ENCODE data around the gene FCRL6.

FCRL6 gene

GRCh38 chr1:159829822-159830465, 27.8 kb downstream of the FCRL6 start:
- H3K4me3 ChIP-seq (ENCODE audit: low read length): no peak overlapping the region
- no peak for DNase-seq (ENCODE audit: low read depth, low spot score)

DNA sequence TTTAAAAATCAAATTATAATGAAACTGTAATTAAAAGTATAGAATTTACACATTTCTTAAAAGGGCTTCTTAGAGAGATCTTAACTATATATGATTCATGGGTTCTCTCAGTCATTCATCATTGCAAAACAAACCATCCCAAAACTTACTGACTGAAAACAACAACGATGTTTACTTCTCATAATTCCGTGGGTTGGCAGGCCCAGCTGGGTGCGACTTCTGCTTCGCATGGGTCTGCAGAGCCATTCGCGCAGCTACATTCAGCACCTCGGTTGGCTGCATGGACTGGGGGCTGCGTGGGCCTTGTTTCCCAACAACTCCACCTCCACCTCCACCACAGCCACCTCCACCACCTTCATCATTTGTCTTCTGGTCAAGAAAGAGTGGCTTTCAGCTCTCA, 28.6 kb downstream of the FCRL6 start:
- DNase-seq (ENCODE audit: low read depth, low spot score): no peak
- no peak overlapping the region for H3K4me3 ChIP-seq (ENCODE audit: low read length)

GRCh38 chr1:159831412-159832141, 29.4 kb downstream of the FCRL6 start:
- no peak for DNase-seq (ENCODE audit: low read depth, low spot score)
- no peak overlapping the region for H3K4me3 ChIP-seq (ENCODE audit: low read length)

DNA sequence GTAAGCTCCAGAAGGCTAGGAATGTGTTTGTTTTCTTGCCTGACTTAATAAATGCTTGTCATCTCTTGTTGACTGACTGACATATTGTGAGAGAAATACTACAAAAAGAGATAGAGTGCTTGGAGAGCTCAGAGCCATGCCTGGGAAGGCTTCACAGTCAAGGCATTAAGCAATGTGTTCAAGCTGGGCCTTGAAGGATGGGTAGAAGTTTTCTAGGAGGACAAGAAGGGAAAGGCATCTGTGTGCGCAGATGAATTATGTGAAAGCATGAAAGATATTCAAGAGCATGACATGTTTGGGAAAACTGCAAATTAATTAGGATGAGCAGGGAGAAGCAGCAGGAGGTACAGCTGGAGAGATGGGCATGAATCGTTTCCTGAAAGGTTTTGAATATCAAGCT, 30.1 kb downstream of the FCRL6 start:
- no peak for DNase-seq (ENCODE audit: low read depth, low spot score)

GRCh38 chr1:159835356-159835755, 33.2 kb downstream of the FCRL6 start:
- no peak overlapping the region for H3K4me3 ChIP-seq (ENCODE audit: low read length)
- DNase-seq (ENCODE audit: low read depth, low spot score): no peak

More for the DNA sequence above, 30.1 kb downstream of the FCRL6 start:
- no peak overlapping the region for H3K4me3 ChIP-seq (ENCODE audit: low read length)

DNA sequence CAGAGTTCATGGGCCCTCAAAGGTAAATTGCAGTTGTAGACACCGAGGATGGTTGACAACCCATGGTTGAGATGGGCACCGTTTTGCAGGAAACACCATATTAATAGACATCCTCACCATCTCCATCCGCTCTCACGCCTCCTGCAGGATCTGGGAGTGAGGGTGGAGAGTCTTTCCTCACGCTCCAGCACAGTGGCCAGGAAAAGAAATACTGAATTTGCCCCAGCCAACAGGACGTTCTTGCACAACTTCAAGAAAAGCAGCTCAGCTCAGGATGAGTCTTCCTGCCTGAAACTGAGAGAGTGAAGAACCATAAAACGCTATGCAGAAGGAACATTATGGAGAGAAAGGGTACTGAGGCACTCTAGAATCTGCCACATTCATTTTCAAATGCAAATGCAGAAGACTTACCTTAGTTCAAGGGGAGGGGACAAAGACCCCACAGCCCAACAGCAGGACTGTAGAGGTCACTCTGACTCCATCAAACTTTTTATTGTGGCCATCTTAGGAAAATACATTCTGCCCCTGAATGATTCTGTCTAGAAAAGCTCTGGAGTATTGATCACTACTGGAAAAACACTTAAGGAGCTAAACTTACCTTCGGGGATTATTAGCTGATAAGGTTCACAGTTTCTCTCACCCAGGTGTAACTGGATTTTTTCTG, 33.8 kb downstream of the FCRL6 start:
- DNase-seq (ENCODE audit: low read depth, low spot score): no peak
- no peak overlapping the region for H3K4me3 ChIP-seq (ENCODE audit: low read length)

GRCh38 chr1:159838715-159839114, 36.6 kb downstream of the FCRL6 start:
- DNase-seq (ENCODE audit: low read depth, low spot score): no peak
- no peak overlapping the region for H3K4me3 ChIP-seq (ENCODE audit: low read length)

DNA sequence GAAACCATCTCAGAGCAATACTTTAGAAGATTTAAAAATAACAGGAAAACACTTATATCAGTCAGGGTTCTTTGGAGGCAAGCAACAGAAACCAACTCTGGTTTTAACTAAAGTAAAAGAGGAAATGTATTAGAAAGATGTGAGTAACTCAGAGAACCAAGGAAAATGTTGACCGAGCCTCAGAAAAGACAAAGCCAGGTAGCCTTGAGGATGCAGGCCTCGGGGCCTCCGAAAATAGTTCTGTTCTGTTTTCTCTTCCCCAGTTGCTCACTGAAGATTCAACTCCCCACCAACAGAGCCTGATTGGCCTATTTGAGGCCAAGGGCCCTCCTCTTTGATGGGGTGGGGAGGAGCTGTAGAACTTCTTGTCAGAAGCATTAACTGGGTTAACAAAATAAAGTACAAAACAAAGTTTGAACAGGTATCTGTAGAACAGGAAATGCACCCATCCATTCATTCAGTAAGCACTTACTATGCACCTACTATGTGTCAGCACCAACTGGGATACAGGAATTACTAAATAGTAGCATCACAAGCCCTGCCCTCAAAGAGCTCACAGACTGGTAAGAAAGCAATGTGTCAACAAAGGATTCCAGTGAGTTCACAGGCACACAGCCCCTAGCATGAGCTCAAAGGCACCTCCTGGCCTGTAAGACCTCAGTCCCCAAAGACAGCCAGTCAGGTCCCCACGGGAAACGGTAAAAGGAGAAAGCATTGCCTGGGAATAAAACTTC, 37.1 kb downstream of the FCRL6 start:
- no peak overlapping the region for H3K4me3 ChIP-seq (ENCODE audit: low read length)
- DNase-seq (ENCODE audit: low read depth, low spot score): no peak

DNA sequence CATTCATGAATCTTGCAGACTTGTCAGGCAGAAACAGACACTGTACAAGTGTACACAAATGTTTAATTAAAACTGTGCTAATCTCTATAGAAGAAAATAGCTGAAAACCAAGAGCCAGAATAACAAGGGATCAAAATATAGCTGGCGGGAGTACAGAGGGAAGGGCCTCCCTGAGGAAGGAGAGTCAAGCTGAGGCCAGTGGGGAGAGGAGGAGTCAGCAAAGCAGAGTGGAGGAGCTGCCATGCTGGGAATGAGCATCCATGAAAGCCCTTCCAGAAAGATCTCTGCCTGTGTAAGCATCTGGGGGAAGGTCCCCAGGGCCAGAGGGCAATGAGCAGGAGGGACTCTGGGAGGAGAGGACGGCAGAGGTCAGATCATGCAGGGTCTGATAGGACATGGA, 39.6 kb downstream of the FCRL6 start:
- H3K4me3 ChIP-seq (ENCODE audit: low read length): no peak overlapping the region
- DNase-seq (ENCODE audit: low read depth, low spot score): no peak

GRCh38 chr1:159843459-159843858, 41.3 kb downstream of the FCRL6 start:
- no peak overlapping the region for H3K4me3 ChIP-seq (ENCODE audit: low read length)
- DNase-seq (ENCODE audit: low read depth, low spot score): no peak

- DNase-seq (ENCODE audit: low read depth, low spot score): no peak
- H3K4me3 ChIP-seq (ENCODE audit: low read length): no peak overlapping the region
Measured at GRCh38 chr1:159845751-159846629, 43.8 kb downstream of the FCRL6 start.

DNA sequence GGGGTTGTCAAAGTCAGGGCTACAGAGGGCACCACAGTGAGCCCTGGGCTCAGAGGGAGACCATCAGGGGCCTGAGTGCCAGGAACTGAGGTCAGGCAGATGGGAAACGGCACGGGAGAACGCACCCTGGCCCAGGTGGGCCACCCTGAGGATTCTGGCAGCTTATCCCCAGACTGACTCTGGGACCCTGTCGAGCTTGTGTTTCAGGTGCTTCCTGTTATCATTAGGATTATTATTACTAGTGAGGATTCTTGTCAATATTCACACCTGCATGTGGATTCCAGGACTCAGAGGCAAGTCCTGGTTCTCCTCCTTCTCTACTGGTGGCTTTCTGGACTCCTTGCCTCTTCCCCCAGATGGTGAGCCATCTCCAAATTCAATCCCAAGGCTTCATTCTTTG, 45.1 kb downstream of the FCRL6 start:
- H3K4me3 ChIP-seq (ENCODE audit: low read length): no peak overlapping the region
- no peak for DNase-seq (ENCODE audit: low read depth, low spot score)

DNA sequence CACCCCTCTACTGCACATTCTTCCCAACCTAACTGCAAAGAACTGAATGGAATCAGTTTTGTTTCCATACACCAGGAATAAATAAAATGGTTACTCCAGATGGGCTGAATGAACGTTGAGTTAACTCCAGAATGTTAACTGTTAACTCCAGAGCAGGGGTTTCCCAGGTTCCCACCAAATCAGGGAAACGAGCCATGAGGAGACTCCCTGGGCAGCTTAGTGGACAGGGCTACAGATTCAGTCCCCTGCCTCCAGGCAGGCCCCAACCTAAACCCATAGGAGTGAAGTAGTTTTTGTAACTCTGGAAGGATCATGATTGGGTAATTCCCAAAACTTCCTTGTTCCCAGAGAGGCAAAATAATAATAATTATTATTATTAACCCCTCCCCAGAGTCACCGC, 46.2 kb downstream of the FCRL6 start:
- no peak overlapping the region for H3K4me3 ChIP-seq (ENCODE audit: low read length)
- DNase-seq (ENCODE audit: low read depth, low spot score): no peak

GRCh38 chr1:159849626-159850366, 47.6 kb downstream of the FCRL6 start:
- DNase-seq (ENCODE audit: low read depth, low spot score): no peak
- no peak overlapping the region for H3K4me3 ChIP-seq (ENCODE audit: low read length)

DNA sequence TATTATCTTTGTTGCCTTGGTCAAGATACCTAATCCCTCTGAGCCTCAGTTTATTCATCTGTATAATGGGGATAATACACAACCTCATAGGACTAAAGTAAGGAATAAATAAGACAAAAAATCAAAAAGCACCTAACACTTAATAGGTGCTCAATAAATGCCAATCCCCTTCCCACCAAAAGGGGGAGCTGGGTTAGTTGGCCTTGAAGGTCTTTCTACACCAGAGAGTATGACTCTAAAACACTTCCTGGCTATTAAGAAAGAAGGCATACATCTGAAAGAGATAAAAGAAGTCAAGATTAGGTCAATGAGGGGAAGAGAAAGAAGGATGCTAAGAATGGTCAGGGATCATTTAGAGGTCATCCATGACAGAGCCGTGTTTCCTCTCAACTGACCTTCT, 49.2 kb downstream of the FCRL6 start:
- DNase-seq (ENCODE audit: low read depth, low spot score): no peak
- H3K4me3 ChIP-seq (ENCODE audit: low read length): no peak overlapping the region

DNA sequence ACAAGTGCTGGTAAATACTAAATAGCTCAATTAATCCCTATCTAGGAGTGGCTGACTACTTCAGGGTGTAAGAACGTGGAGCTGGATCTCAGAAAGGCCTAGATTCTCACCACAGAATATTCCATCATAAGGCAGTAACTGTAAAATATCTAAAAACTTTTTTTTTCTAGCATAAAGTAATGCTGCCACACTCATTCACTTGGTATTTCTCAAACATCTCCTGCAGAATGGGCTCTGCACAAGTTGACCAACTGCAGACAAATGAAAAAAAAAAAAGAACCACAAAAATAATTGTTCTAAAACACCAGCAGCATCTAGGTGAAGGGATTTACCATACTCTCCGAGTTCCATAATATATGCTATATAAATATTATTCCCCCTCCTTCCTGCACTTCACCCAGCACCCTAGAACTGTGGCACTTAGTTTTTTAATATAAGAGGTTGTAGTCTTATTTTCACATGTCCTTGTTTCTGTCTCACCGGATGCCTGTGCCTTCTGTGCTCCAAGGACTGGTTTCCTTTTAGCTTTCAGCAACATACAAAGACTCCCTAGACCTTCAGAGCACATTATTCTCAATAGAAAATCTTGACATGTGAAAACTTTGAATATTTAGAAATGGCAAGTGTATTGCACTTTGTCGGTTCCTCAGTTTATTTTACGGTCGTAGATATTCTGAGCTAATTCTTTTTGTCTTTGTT, 51.4 kb downstream of the FCRL6 start:
- H3K4me3 ChIP-seq (ENCODE audit: low read length): no peak overlapping the region
- DNase-seq (ENCODE audit: low read depth, low spot score): no peak

DNA sequence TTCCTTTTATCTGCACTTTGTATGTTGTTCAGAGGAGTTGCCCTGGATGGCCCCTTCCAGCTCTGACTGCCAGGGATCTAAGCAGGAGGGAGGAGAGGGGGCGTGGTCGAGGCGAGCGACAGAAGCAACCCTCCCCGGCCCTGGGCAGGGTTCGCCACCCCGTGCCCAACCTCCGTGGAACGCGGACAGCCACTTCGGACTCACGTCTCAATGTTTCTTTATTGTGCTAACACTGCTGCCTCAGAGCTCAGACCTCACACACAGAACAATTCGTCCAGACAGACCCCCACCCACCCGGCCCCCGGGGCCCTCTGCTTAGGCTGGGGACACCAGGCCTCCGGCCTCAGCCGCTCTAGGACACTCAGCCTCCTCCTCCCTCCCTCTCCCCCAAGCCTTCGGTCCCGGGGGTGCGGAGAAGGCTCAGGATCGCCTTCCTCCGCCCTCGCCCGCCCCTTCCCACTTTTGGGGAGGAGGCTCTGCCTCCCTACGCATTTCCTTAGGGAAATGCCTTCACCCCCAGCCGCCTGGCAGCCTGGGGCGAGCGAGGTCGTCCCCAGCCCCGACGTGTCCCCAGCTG, 52.0 kb downstream of the FCRL6 start:
- peak overlapping the region; percentile 46 for H3K4me3 ChIP-seq (ENCODE audit: low read length)
- no peak for DNase-seq (ENCODE audit: low read depth, low spot score)

All from Jurkat, Clone E6-1 (cell line).